K562 (cell line): Measurements from ENCODE around the gene CAMK2D.

ENCODE experiments used
- BRCA1 ChIP-seq, 2 experiments: fragments of 450-650 bp in 1 of 2; sonication (generic) in 1 of 2; formaldehyde crosslinking in 1 of 2; IDR thresholded peaks; 2 replicates each; pipeline versions ENCODE4 v1.5.0 to v1.6.1; 2017 to 2020; ENCODE audit warnings: mild to moderate bottlenecking in 1 of 2, missing genetic modification reagents in 1 of 2
- CTCF ChIP-seq, 3 experiments: IDR thresholded peaks in 2 of 3; conservative IDR thresholded peaks in 1 of 3; 2 replicates each; pipeline ENCODE4 v1.5.1; 2011 to 2012; ENCODE audit warnings: low read length in 3 of 3, mild to moderate bottlenecking in 3 of 3, control low read depth in 2 of 3, improper control_type of control experiment in 1 of 3, inconsistent platforms in 1 of 3, low read depth in 1 of 3, mixed read lengths in 1 of 3, moderate library complexity in 1 of 3; ENCODE audit not compliant: insufficient read depth in 2 of 3
- MAFG ChIP-seq: fragments of 450-650 bp; conservative IDR thresholded peaks from 2 replicates; pipeline ENCODE4 v1.6.1; 2016; ENCODE audit warnings: missing genetic modification characterization, missing compliant biosample characterization
- MGA ChIP-seq: fragments of 450-650 bp; IDR thresholded peaks from 2 replicates; pipeline ENCODE4 v1.6.1; 2016; ENCODE audit warnings: mild to moderate bottlenecking, moderate library complexity
- POLR2A ChIP-seq: fragments of 450-650 bp; conservative IDR thresholded peaks from 2 replicates; pipeline ENCODE4 v1.6.1; 2016
- RAD21 ChIP-seq, 2 experiments: fragments of 250-450 bp in 1 of 2; fragments of 450-650 bp in 1 of 2; sonication (Bioruptor Pico) in 1 of 2; formaldehyde crosslinking in 1 of 2; IDR thresholded peaks in 1 of 2; conservative IDR thresholded peaks in 1 of 2; 2 replicates each; pipeline versions ENCODE4 v1.4.0 to v1.8.0; 2020 to 2022; ENCODE audit warnings: mild to moderate bottlenecking in 2 of 2, moderate library complexity in 1 of 2
- RBM39 ChIP-seq: fragments of 200-400 bp; formaldehyde crosslinking; optimal IDR thresholded peaks from 2 replicates; pipeline ENCODE3; 2018; ENCODE audit warnings: low read depth, low read length
- SIN3B ChIP-seq: fragments of 450-650 bp; IDR thresholded peaks from 2 replicates; pipeline ENCODE4 v1.6.1; 2017; ENCODE audit warnings: low read depth, mild to moderate bottlenecking, moderate library complexity
- SRSF9 ChIP-seq: fragments of 200-400 bp; formaldehyde crosslinking; IDR thresholded peaks from 2 replicates; pipeline ENCODE4 v1.6.1; 2017; ENCODE audit warnings: low read depth, low read length, borderline replicate concordance
- ZFP30 ChIP-seq: fragments of 250-450 bp; sonication (Bioruptor Pico); IDR thresholded peaks from 2 replicates; pipeline ENCODE4 v1.8.0; 2022; ENCODE audit warnings: moderate library complexity, mild to moderate bottlenecking, inconsistent platforms, borderline replicate concordance
- ZFX ChIP-seq: sonication (generic); formaldehyde crosslinking; IDR thresholded peaks from 2 replicates; pipeline ENCODE4 v1.8.0; 2022; ENCODE audit warnings: mild to moderate bottlenecking, missing genetic modification reagents, moderate library complexity
- ZNF217 ChIP-seq: sonication (generic); formaldehyde crosslinking; IDR thresholded peaks from 2 replicates; pipeline ENCODE4 v1.8.0; 2022; ENCODE audit warnings: mild to moderate bottlenecking, missing genetic modification reagents
- ZNF407 ChIP-seq: fragments of 450-650 bp; IDR thresholded peaks from 2 replicates; pipeline ENCODE4 v1.6.1; 2016; ENCODE audit warnings: low read depth

GRCh38 chr4:113437129-113437528 lies 324.4 kb downstream of the CAMK2D start:
- TF ChIP-seq CTCF (IDR thresholded peaks at IDR 0.05 in 2 of 3, conservative IDR thresholded peaks at IDR 0.05 in 1 of 3; ENCODE audit: insufficient read depth in 2 of 3, low read depth in 1 of 3, low read length in 3 of 3) (no peak), MGA (no peak), ZFX (no peak), MAFG (tag) (no peak), POLR2A (no peak), RAD21 (CRISPR knock-in tag; conservative IDR thresholded peaks at IDR 0.05 in 1 of 2, IDR thresholded peaks at IDR 0.05 in 1 of 2) (no peak), BRCA1 (IDR thresholded peaks at IDR 0.05) (no peak), BRCA1 (CRISPR knock-in tag; IDR thresholded peaks at IDR 0.05) (no peak), ZNF407 (no peak), ZNF217 (CRISPR knock-in tag) (no peak), SRSF9 (no peak), SIN3B (no peak), ZFP30 (CRISPR knock-in tag) (no peak), RBM39 (no peak)
